SK-N-SH (cell line): Measurements from ENCODE around the gene ATP2A1. TPM values are rescaled to one million over a fixed set of nuclear protein-coding genes. Genes with fewer than 3 reads are reported as not detected.

Source experiments
- CTCF ChIA-PET: fragments of 300-600, 350-600 bp; formaldehyde crosslinking; extraction: SDS; loops from one replicate; lab custom pipeline; 2021; lab: Yijun Ruan, JAX
- POLR2A ChIA-PET: fragments of 350-600 bp; sonication (Branson Sonifier 250); formaldehyde crosslinking; extraction: SDS; loops from one replicate; lab custom pipeline; 2020; ENCODE audit warnings: antibody characterized with exemption, inconsistent platforms; lab: Yijun Ruan, JAX
- DNase-seq: peaks from one replicate; pipeline ENCODE4 v3.0.0; 2012
- H2AFZ ChIP-seq: fragments of 200-600 bp; sonication (generic); 2 replicates; pipeline ENCODE4 v1.8.1; 2016; ENCODE audit warnings: antibody characterized with exemption, mild to moderate bottlenecking, low read depth
- H3F3A ChIP-seq: fragments of 200-600 bp; sonication (generic); replicated peaks from 2 replicates; pipeline ENCODE3; 2016; ENCODE audit warnings: antibody characterized with exemption, mild to moderate bottlenecking; ENCODE audit not compliant: insufficient read depth
- H3K27ac ChIP-seq, 2 experiments: fragments of 200-500 bp in 1 of 2; fragments of 200-600 bp in 1 of 2; sonication (Bioruptor generic) in 1 of 2; sonication (generic), shearing (Covaris generic) in 1 of 2; 2 replicates each; pipeline versions ENCODE4 v1.5.1 to v1.6.1; 2014 to 2016; ENCODE audit warnings: low read depth in 2 of 2, inconsistent platforms in 1 of 2, low read length in 1 of 2, mild to moderate bottlenecking in 1 of 2, mixed read lengths in 1 of 2
- H3K27me3 ChIP-seq: fragments of 200-600 bp; sonication (generic), shearing (Covaris generic); 2 replicates; pipeline ENCODE4 v1.6.1; 2016; ENCODE audit warnings: mixed run types; ENCODE audit not compliant: insufficient read depth
- H3K36me3 ChIP-seq, 2 experiments: fragments of 200-500 bp in 1 of 2; fragments of 200-600 bp in 1 of 2; sonication (Bioruptor generic) in 1 of 2; sonication (generic) in 1 of 2; replicated peaks in 1 of 2; 2 replicates each; pipeline versions ENCODE3 to v1.5.1; 2014 to 2016; ENCODE audit warnings: low read length in 1 of 2, mild to moderate bottlenecking in 1 of 2; ENCODE audit not compliant: insufficient read depth in 2 of 2, control insufficient read depth in 1 of 2
- H3K4me1 ChIP-seq, 2 experiments: fragments of 200-500 bp in 1 of 2; fragments of 200-600 bp in 1 of 2; sonication (Bioruptor generic) in 1 of 2; sonication (generic), shearing (Covaris generic) in 1 of 2; 2 replicates each; pipeline versions ENCODE4 v1.5.1 to v1.6.1; 2014 to 2016; ENCODE audit warnings: low read depth in 1 of 2, low read length in 1 of 2, mixed run types in 1 of 2; ENCODE audit not compliant: insufficient read depth in 2 of 2, control insufficient read depth in 1 of 2
- H3K4me2 ChIP-seq: fragments of 200-600 bp; sonication (generic), shearing (Covaris generic); 2 replicates; pipeline ENCODE4 v1.6.1; 2017; ENCODE audit warnings: mixed run types
- H3K4me3 ChIP-seq, 2 experiments: fragments of 200-500 bp in 1 of 2; fragments of 200-600 bp in 1 of 2; sonication (Bioruptor generic) in 1 of 2; sonication (generic), shearing (Covaris generic) in 1 of 2; 2 replicates each; pipeline versions ENCODE4 v1.5.1 to v1.8.1; 2014 to 2016; ENCODE audit warnings: low read depth in 2 of 2, inconsistent platforms in 1 of 2, low read length in 1 of 2, mild to moderate bottlenecking in 1 of 2, mixed read lengths in 1 of 2, moderate library complexity in 1 of 2
- H3K79me2 ChIP-seq: fragments of 200-600 bp; sonication (generic); 2 replicates; pipeline ENCODE4 v1.8.1; 2017; ENCODE audit warnings: mild to moderate bottlenecking; ENCODE audit not compliant: insufficient read depth
- H3K9ac ChIP-seq: fragments of 200-600 bp; sonication (generic); 2 replicates; pipeline ENCODE4 v1.6.1; 2017; ENCODE audit warnings: mixed run types
- H3K9me2 ChIP-seq: fragments of 200-600 bp; sonication (generic); 2 replicates; pipeline ENCODE4 v1.6.1; 2017; ENCODE audit warnings: mixed run types
- H3K9me3 ChIP-seq: fragments of 200-600 bp; sonication (generic); 2 replicates; pipeline ENCODE4 v1.6.1; 2017; ENCODE audit warnings: mixed run types, mild to moderate bottlenecking, moderate library complexity
- H4K20me1 ChIP-seq: fragments of 200-600 bp; sonication (generic); 2 replicates; pipeline ENCODE4 v1.6.1; 2017; ENCODE audit warnings: mild to moderate bottlenecking, mixed run types; ENCODE audit not compliant: insufficient read depth
- CHD2 ChIP-seq: fragments of 150-350 bp; IDR thresholded peaks from 2 replicates; pipeline ENCODE4 v1.6.1; 2018; ENCODE audit warnings: low read length; ENCODE audit not compliant: partially characterized antibody
- ELF1 ChIP-seq: IDR thresholded peaks from 2 replicates; pipeline ENCODE4 v1.4.0; 2012
- EP300 ChIP-seq, 2 experiments: IDR thresholded peaks; 2 replicates each; pipeline versions ENCODE4 v1.4.0 to v1.6.1; 2012; ENCODE audit warnings: borderline replicate concordance in 1 of 2, low read depth in 1 of 2, low read length in 1 of 2
- EZH2phosphoT487 ChIP-seq: fragments of 200-600 bp; sonication (generic); IDR thresholded peaks from 2 replicates; pipeline ENCODE4 v1.6.1; 2017; ENCODE audit warnings: low read depth, mixed run types, mild to moderate bottlenecking, antibody characterized with exemption, moderate library complexity, borderline replicate concordance
- FOXJ3 ChIP-seq: sonication (generic); formaldehyde crosslinking; IDR thresholded peaks from 2 replicates; pipeline ENCODE4 v1.5.1; 2020; ENCODE audit warnings: mild to moderate bottlenecking, missing genetic modification reagents
- FOXM1 ChIP-seq: IDR thresholded peaks from 2 replicates; pipeline ENCODE4 v1.4.0; 2012; ENCODE audit warnings: low read depth, mild to moderate bottlenecking
- GABPA ChIP-seq: IDR thresholded peaks from 2 replicates; pipeline ENCODE4 v1.4.0; 2012; ENCODE audit warnings: low read depth, mild to moderate bottlenecking
- GATA2 ChIP-seq: sonication (generic); formaldehyde crosslinking; IDR thresholded peaks from 2 replicates; pipeline ENCODE4 v1.5.0; 2020; ENCODE audit warnings: mild to moderate bottlenecking, missing genetic modification reagents
- JUND ChIP-seq: IDR thresholded peaks from 2 replicates; pipeline ENCODE4 v1.4.0; 2012
- MEF2A ChIP-seq: IDR thresholded peaks from 2 replicates; pipeline ENCODE4 v1.4.0; 2012; ENCODE audit warnings: low read depth, borderline replicate concordance
- NFIC ChIP-seq: IDR thresholded peaks from 2 replicates; pipeline ENCODE4 v1.4.0; 2012; ENCODE audit warnings: borderline replicate concordance
- PBX3 ChIP-seq: IDR thresholded peaks from 2 replicates; pipeline ENCODE4; 2012
- RXRA ChIP-seq: IDR thresholded peaks from 2 replicates; pipeline ENCODE4 v1.4.0; 2012; ENCODE audit warnings: low read depth, mild to moderate bottlenecking, borderline replicate concordance
- SIN3A ChIP-seq: IDR thresholded peaks from 2 replicates; pipeline ENCODE4 v1.6.1; 2012; ENCODE audit warnings: low read depth, mild to moderate bottlenecking, low read length, moderate library complexity, borderline replicate concordance
- SMC3 ChIP-seq: IDR thresholded peaks from 2 replicates; pipeline ENCODE4 v1.6.1; 2012; ENCODE audit warnings: low read depth, low read length, improper control_type of control experiment
- TAF1 ChIP-seq: IDR thresholded peaks from 2 replicates; pipeline ENCODE4 v1.6.1; 2012; ENCODE audit warnings: low read depth, mild to moderate bottlenecking, low read length, moderate library complexity, borderline replicate concordance
- WGBS: methylation state at CpG from one replicate; pipeline ENCODE4 v1.1.6; 2017; ENCODE audit warnings: low lambda C conversion rate; 5-methylcytosine and 5-hydroxymethylcytosine counted together
- polyA plus RNA-seq, 3 experiments: library from polyadenylated mRNA; depleted of rRNA; stranded (reverse); fragments of >200 nt; gene quantifications; 2 replicates each; pipeline ENCODE4 v1.2.3, GENCODE V29; 2012
- TF ChIP-seq, protein P1 (sequence below): fragments of 200-600 bp; sonication (generic); IDR thresholded peaks from 2 replicates; pipeline ENCODE4 v1.6.1; 2017; ENCODE audit warnings: antibody characterized with exemption, mild to moderate bottlenecking, moderate library complexity
- TF ChIP-seq, protein P2 (sequence below): fragments of 150-350 bp; IDR thresholded peaks from 2 replicates; pipeline ENCODE4 v1.6.1; 2016; ENCODE audit warnings: mild to moderate bottlenecking, low read depth, low read length
- TF ChIP-seq, protein P3 (sequence below): IDR thresholded peaks from 2 replicates; pipeline ENCODE4 v1.4.0; 2012; ENCODE audit warnings: low read depth, borderline replicate concordance
- TF ChIP-seq, protein P4 (sequence below): fragments of 150-350 bp; IDR thresholded peaks from 2 replicates; pipeline ENCODE4 v1.6.1; 2017; ENCODE audit warnings: antibody characterized with exemption, low read length, low read depth, borderline replicate concordance
- TF ChIP-seq, protein P5 (sequence below): IDR thresholded peaks from 2 replicates; pipeline ENCODE4 v1.4.0; 2012; ENCODE audit warnings: low read depth, borderline replicate concordance

The ATP2A1 gene
- polyA plus RNA-seq, 1 of the 3 experiments (the other 2 are of a cell fraction): 3.0 TPM

- no peak overlapping the region for H3K27ac ChIP-seq
- no peak overlapping the region for H3K4me2 ChIP-seq
- ChIA-PET POLR2A (no interaction called here), CTCF (no interaction called here)
- H3K9ac ChIP-seq: no peak overlapping the region
- H4K20me1 ChIP-seq: no peaks in the 10 kb centered on the region
- H3K79me2 ChIP-seq: no peaks in the 10 kb centered on the region
- H3K9me2 ChIP-seq: no peaks in the 10 kb centered on the region
- H3K36me3 ChIP-seq: no peaks in the 10 kb centered on the region
- H3K27me3 ChIP-seq: no peaks in the 10 kb centered on the region
- no peak for TF ChIP-seq EP300 (IDR thresholded peaks at IDR 0.05; ENCODE audit: borderline replicate concordance in 1 of 2, low read depth in 1 of 2, low read length in 1 of 2)
- TF ChIP-seq, protein P1, sequence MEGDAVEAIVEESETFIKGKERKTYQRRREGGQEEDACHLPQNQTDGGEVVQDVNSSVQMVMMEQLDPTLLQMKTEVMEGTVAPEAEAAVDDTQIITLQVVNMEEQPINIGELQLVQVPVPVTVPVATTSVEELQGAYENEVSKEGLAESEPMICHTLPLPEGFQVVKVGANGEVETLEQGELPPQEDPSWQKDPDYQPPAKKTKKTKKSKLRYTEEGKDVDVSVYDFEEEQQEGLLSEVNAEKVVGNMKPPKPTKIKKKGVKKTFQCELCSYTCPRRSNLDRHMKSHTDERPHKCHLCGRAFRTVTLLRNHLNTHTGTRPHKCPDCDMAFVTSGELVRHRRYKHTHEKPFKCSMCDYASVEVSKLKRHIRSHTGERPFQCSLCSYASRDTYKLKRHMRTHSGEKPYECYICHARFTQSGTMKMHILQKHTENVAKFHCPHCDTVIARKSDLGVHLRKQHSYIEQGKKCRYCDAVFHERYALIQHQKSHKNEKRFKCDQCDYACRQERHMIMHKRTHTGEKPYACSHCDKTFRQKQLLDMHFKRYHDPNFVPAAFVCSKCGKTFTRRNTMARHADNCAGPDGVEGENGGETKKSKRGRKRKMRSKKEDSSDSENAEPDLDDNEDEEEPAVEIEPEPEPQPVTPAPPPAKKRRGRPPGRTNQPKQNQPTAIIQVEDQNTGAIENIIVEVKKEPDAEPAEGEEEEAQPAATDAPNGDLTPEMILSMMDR: no peak
- TF ChIP-seq, protein P2, sequence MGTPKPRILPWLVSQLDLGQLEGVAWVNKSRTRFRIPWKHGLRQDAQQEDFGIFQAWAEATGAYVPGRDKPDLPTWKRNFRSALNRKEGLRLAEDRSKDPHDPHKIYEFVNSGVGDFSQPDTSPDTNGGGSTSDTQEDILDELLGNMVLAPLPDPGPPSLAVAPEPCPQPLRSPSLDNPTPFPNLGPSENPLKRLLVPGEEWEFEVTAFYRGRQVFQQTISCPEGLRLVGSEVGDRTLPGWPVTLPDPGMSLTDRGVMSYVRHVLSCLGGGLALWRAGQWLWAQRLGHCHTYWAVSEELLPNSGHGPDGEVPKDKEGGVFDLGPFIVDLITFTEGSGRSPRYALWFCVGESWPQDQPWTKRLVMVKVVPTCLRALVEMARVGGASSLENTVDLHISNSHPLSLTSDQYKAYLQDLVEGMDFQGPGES: no peak
- no peak for TF ChIP-seq CHD2
- TF ChIP-seq JUND: no peak
- TF ChIP-seq GABPA: no peak
- TF ChIP-seq ELF1: no peak
- TF ChIP-seq FOXJ3 (CRISPR knock-in tag): no peak
- TF ChIP-seq GATA2 (CRISPR knock-in tag): no peak
- TF ChIP-seq, protein P3, sequence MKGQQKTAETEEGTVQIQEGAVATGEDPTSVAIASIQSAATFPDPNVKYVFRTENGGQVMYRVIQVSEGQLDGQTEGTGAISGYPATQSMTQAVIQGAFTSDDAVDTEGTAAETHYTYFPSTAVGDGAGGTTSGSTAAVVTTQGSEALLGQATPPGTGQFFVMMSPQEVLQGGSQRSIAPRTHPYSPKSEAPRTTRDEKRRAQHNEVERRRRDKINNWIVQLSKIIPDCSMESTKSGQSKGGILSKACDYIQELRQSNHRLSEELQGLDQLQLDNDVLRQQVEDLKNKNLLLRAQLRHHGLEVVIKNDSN: no peak
- H3K4me3 ChIP-seq: no peak overlapping the region
- no peaks in the 10 kb centered on the region for H3F3A ChIP-seq
- DNase-seq: no peak
- no peaks in the 10 kb centered on the region for H3K4me1 ChIP-seq
- WGBS: 89% methylated on average over 4 of the region's 4 CpGs
- H3K9me3 ChIP-seq: no peaks in the 10 kb centered on the region
- H2AFZ ChIP-seq: no peak overlapping the region
Measured at GRCh38 chr16:28893291-28893690, 15.0 kb downstream of the ATP2A1 start.

- H3K36me3 ChIP-seq: no peaks in the 10 kb centered on the region
- no peaks in the 10 kb centered on the region for H3K9me3 ChIP-seq
- DNase-seq: no peak
- no peaks in the 10 kb centered on the region for H3F3A ChIP-seq
- H3K4me3 ChIP-seq: no peak overlapping the region
- CTCF ChIA-PET: no interaction called here
- no peaks in the 10 kb centered on the region for H4K20me1 ChIP-seq
- no peak overlapping the region for H3K27ac ChIP-seq
- H3K27me3 ChIP-seq: no peaks in the 10 kb centered on the region
- H3K4me1 ChIP-seq: no peaks in the 10 kb centered on the region
- H2AFZ ChIP-seq: no peak overlapping the region
- no peak overlapping the region for H3K4me2 ChIP-seq
- 84% methylated on average over 4 of the region's 4 CpGs for WGBS
- POLR2A ChIA-PET: no interaction called here
- H3K9ac ChIP-seq: no peak overlapping the region
- no peaks in the 10 kb centered on the region for H3K9me2 ChIP-seq
- no peaks in the 10 kb centered on the region for H3K79me2 ChIP-seq
- TF ChIP-seq SMC3: no peak
- TF ChIP-seq ELF1: no peak
- no peak for TF ChIP-seq PBX3
- no peak for TF ChIP-seq RXRA
- TF ChIP-seq, protein P4, sequence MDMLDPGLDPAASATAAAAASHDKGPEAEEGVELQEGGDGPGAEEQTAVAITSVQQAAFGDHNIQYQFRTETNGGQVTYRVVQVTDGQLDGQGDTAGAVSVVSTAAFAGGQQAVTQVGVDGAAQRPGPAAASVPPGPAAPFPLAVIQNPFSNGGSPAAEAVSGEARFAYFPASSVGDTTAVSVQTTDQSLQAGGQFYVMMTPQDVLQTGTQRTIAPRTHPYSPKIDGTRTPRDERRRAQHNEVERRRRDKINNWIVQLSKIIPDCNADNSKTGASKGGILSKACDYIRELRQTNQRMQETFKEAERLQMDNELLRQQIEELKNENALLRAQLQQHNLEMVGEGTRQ: no peak
- no peak for TF ChIP-seq SIN3A
- TF ChIP-seq TAF1: no peak
- no peak for TF ChIP-seq NFIC
- TF ChIP-seq, protein P5, sequence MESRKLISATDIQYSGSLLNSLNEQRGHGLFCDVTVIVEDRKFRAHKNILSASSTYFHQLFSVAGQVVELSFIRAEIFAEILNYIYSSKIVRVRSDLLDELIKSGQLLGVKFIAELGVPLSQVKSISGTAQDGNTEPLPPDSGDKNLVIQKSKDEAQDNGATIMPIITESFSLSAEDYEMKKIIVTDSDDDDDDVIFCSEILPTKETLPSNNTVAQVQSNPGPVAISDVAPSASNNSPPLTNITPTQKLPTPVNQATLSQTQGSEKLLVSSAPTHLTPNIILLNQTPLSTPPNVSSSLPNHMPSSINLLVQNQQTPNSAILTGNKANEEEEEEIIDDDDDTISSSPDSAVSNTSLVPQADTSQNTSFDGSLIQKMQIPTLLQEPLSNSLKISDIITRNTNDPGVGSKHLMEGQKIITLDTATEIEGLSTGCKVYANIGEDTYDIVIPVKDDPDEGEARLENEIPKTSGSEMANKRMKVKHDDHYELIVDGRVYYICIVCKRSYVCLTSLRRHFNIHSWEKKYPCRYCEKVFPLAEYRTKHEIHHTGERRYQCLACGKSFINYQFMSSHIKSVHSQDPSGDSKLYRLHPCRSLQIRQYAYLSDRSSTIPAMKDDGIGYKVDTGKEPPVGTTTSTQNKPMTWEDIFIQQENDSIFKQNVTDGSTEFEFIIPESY: no peak
- no peak for TF ChIP-seq EP300 (IDR thresholded peaks at IDR 0.05; ENCODE audit: borderline replicate concordance in 1 of 2, low read depth in 1 of 2, low read length in 1 of 2)
- no peak for TF ChIP-seq FOXM1
- TF ChIP-seq MEF2A: no peak
- TF ChIP-seq EZH2phosphoT487: no peak
Measured at GRCh38 chr16:28895609-28896008, 17.3 kb downstream of the ATP2A1 start.
